Right atrium auricular region (tissue), 2 donors: ENCODE measurements around the gene BPIFB2. TPM values are rescaled to one million over a fixed set of nuclear protein-coding genes. Genes with fewer than 3 reads are reported as not detected.

Experiments used
- DNase-seq: peaks from one replicate; pipeline ENCODE4 v3.0.0-alpha.2; 2019; ENCODE audit warnings: low spot score
- H3K27ac ChIP-seq, 2 donors: fragments of 200-600 bp; sonication (generic); 1 replicate in 1 of 2; 2 replicates in 1 of 2; pipeline ENCODE4 v1.5.1; 2016 to 2019
- H3K27me3 ChIP-seq, 2 donors: fragments of 200-600 bp; sonication (generic); one replicate each; pipeline versions ENCODE4 v1.5.1 to v1.6.0; 2017 to 2019
- H3K36me3 ChIP-seq: fragments of 200-600 bp; sonication (generic); one replicate; pipeline ENCODE4 v1.5.1; 2016
- H3K4me1 ChIP-seq, 2 donors: fragments of 200-600 bp; sonication (generic); one replicate each; pipeline versions ENCODE4 v1.5.1 to v1.6.0; 2017 to 2019
- H3K4me3 ChIP-seq, 2 donors: fragments of 200-600 bp; sonication (generic); 1 replicate in 1 of 2; 2 replicates in 1 of 2; pipeline ENCODE4 v1.5.1; 2017 to 2019; ENCODE audit warnings: mild to moderate bottlenecking in 1 of 2, moderate library complexity in 1 of 2
- H3K9me3 ChIP-seq, 2 donors: fragments of 200-600 bp; sonication (generic); one replicate each; pipeline ENCODE4 v1.5.1; 2019
- total RNA-seq, 2 donors: library from RNA; depleted of rRNA; stranded (reverse); fragments of >200 nt; gene quantifications; one replicate each; pipeline ENCODE4 v1.1.0, GENCODE V29; 2016
- TF ChIP-seq, protein P1 (sequence below), 2 donors: fragments of 200-600 bp; sonication (generic); IDR thresholded peaks; one replicate each; pipeline ENCODE4 v1.5.1; 2019; ENCODE audit warnings: antibody characterized with exemption in 2 of 2

The BPIFB2 gene
- total RNA-seq, 2 donors from 2014 or later = not detected

DNA sequence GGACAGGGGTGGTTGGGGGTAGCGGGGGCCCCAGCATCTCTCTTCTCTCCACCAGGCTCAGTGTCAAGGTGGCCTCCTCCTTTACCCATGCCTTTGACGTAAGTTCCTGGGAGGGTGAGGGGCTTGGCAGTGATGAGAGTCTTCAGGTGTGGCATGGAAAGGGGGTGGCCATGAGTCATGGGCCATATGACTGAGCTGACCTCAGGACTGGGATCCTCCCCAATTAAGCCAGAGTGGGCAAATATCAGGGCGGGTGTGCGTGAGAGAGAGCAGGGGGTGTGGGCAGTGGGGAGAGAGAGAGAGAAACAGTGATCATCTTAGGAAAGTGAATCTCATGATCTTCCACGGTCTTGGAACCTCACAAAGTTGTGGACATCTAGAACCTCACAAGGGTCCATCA lies 63.7 kb downstream of the BPIFB2 start:
- TF ChIP-seq, protein P1, sequence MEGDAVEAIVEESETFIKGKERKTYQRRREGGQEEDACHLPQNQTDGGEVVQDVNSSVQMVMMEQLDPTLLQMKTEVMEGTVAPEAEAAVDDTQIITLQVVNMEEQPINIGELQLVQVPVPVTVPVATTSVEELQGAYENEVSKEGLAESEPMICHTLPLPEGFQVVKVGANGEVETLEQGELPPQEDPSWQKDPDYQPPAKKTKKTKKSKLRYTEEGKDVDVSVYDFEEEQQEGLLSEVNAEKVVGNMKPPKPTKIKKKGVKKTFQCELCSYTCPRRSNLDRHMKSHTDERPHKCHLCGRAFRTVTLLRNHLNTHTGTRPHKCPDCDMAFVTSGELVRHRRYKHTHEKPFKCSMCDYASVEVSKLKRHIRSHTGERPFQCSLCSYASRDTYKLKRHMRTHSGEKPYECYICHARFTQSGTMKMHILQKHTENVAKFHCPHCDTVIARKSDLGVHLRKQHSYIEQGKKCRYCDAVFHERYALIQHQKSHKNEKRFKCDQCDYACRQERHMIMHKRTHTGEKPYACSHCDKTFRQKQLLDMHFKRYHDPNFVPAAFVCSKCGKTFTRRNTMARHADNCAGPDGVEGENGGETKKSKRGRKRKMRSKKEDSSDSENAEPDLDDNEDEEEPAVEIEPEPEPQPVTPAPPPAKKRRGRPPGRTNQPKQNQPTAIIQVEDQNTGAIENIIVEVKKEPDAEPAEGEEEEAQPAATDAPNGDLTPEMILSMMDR (IDR thresholded peaks at IDR 0.05) = no peak

DNA sequence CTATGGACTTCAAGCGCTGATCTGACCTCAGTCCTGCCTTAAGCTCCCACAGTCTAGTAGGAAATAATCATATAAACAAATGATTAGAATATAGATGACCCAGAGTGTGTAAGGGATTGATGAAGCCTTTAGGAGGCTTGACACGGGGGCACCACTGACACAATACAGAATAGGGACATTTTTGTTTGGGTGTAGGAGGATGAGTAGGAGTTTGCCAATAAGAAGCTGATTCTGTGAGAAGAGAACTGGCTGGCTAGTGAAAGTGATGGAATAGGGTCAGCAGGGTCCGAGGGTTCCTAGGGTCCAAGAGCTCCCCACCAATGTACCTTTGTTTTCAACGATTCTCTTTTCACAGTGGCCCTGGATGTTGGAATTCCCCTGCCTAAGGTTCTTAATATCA lies 64.9 kb downstream of the BPIFB2 start:
- TF ChIP-seq, protein P1 (IDR thresholded peaks at IDR 0.05) = no peak
- DNase-seq = no peak
- no peaks in the 10 kb centered on the region for H3K27me3 ChIP-seq

More for the DNA sequence above, 63.7 kb downstream of the BPIFB2 start:
- Histone ChIP-seq H3K4me1 (no peaks in the 10 kb centered on the region), H3K4me3 (no peak overlapping the region), H3K27me3 (no peaks in the 10 kb centered on the region), H3K9me3 (no peaks in the 10 kb centered on the region), H3K27ac (no peak overlapping the region), H3K36me3 (no peaks in the 10 kb centered on the region)
- DNase-seq = no peak

DNA sequence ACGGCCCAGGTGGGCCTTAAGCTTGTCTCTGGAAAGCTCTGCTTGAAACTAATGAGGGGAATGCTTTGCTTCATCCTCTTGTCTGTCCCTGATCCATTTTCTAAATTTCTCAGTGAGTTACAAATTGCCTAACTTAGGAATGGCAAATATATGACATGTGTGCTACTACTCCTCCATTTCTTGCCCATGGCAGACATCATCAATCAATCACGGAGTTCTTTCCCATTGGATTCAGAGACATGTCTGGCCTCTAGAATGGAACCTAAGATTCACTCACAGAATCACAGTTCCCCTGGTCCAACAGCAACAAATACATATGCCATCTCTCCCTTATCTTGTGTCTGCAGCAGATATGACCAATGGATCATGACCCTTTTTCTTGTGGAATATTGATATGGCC lies 65.3 kb downstream of the BPIFB2 start:
- no peaks in the 10 kb centered on the region for H3K4me1 ChIP-seq
- no peak for DNase-seq
- H3K36me3 ChIP-seq = no peaks in the 10 kb centered on the region
- H3K9me3 ChIP-seq = no peaks in the 10 kb centered on the region
- no peak overlapping the region for H3K27ac ChIP-seq
- TF ChIP-seq, protein P1 (IDR thresholded peaks at IDR 0.05) = no peak
- H3K27me3 ChIP-seq = no peaks in the 10 kb centered on the region
- no peak overlapping the region for H3K4me3 ChIP-seq

More for the DNA sequence above, 64.9 kb downstream of the BPIFB2 start:
- H3K9me3 ChIP-seq = no peaks in the 10 kb centered on the region
- H3K4me1 ChIP-seq = no peaks in the 10 kb centered on the region
- H3K27ac ChIP-seq = no peak overlapping the region
- no peaks in the 10 kb centered on the region for H3K36me3 ChIP-seq
- H3K4me3 ChIP-seq = no peak overlapping the region

Other genes with a start within 250 kb of the BPIFB2 start
- under 1 TPM; 0.24 to 0.44 TPM for gene DNMT3B, start 245.3 kb upstream of the BPIFB2 start, total RNA-seq
- gene MAPRE1, start 187.8 kb upstream of the BPIFB2 start, total RNA-seq = 10 to 100 TPM; 56.0 to 62.8 TPM
- not detected for gene EFCAB8, start 148.8 kb upstream of the BPIFB2 start, total RNA-seq
- gene SUN5, start 3.3 kb upstream of the BPIFB2 start, total RNA-seq = not detected
- not detected for gene BPIFB6, start 23.9 kb downstream of the BPIFB2 start, total RNA-seq
- gene BPIFB3, start 46.2 kb downstream of the BPIFB2 start, total RNA-seq = not detected
- gene BPIFB4, start 71.9 kb downstream of the BPIFB2 start, total RNA-seq = not detected
- gene BPIFA2, start 160.5 kb downstream of the BPIFB2 start, total RNA-seq = not detected
- not detected for gene BPIFA3, start 209.6 kb downstream of the BPIFB2 start, total RNA-seq
- gene BPIFA1, start 228.3 kb downstream of the BPIFB2 start, total RNA-seq = not detected